Muscle of leg (tissue), 16 donors: Measurements from ENCODE around the gene SPANXA1. TPM values are rescaled to one million over a fixed set of nuclear protein-coding genes. Genes with fewer than 3 reads are reported as not detected.
"Not testable (repeated sequence)": the region's sequence is repeated elsewhere in the genome, so short reads cannot be mapped to it uniquely, and the experiment has no call there.

Source experiments
- DNase-seq: peaks from one replicate; pipeline ENCODE4 v3.0.0; 2013
- H3K27ac ChIP-seq: one replicate; pipeline ENCODE4 v1.5.1; 2013; ENCODE audit warnings: mild to moderate bottlenecking, low read length, control low read depth
- H3K27me3 ChIP-seq: one replicate; pipeline ENCODE4 v1.6.1; 2013; ENCODE audit warnings: low read length; ENCODE audit not compliant: control insufficient read depth, insufficient read depth
- H3K36me3 ChIP-seq: one replicate; pipeline ENCODE4 v1.6.1; 2013; ENCODE audit warnings: low read length; ENCODE audit not compliant: control insufficient read depth, insufficient read depth
- H3K4me1 ChIP-seq: one replicate; pipeline ENCODE4 v1.6.1; 2013; ENCODE audit warnings: low read length; ENCODE audit not compliant: control insufficient read depth, insufficient read depth
- H3K4me3 ChIP-seq: one replicate; pipeline ENCODE4 v1.5.1; 2013; ENCODE audit warnings: low read length, control low read depth
- H3K9me3 ChIP-seq: replicated peaks from 2 replicates; pipeline ENCODE4 v1.6.1; 2013; ENCODE audit warnings: low read depth, low read length; ENCODE audit not compliant: control insufficient read depth
- WGBS: methylation state at CpG from one replicate; pipeline ENCODE4 v1.1.5; 2013; ENCODE audit warnings: missing lambda C conversion rate; ENCODE audit not compliant: insufficient coverage; 5-methylcytosine and 5-hydroxymethylcytosine counted together
- long read RNA-seq, 11 donors: transcript quantifications; one replicate each; lab custom pipeline, GENCODE V29; 2026
- polyA plus RNA-seq, 8 donors: library from polyadenylated mRNA; unstranded; fragments of 120-200 nt; gene quantifications; one replicate each; pipeline versions ENCODE4 v1.2.1 to v1.2.3, GENCODE V29; 2013; ENCODE audit warnings: inconsistent platforms in 1 of 8, low replicate concordance in 1 of 8; ENCODE audit not compliant: insufficient read length in 8 of 8, insufficient read depth in 1 of 8
- total RNA-seq: library from RNA; stranded (reverse); fragments of 120-200 nt; gene quantifications from one replicate; pipeline ENCODE4 v1.2.4, GENCODE V29; 2013

The SPANXA1 gene
- total RNA-seq (not detected), polyA plus RNA-seq (not detected)
- long read RNA-seq, donor 1 = 0 reads
- long read RNA-seq, donor 2 = 0 reads
- long read RNA-seq, donor 3 = 0 reads
- long read RNA-seq, donor 4 = 0 reads
- long read RNA-seq, donor 5 = 0 reads
- long read RNA-seq, donor 6 = 0 reads
- long read RNA-seq, donor 7 = 0 reads
- long read RNA-seq, donor 8 = 0 reads
- long read RNA-seq, donor 9 = 0 reads
- long read RNA-seq, donor 10 = 0 reads
- long read RNA-seq, donor 11 = 0 reads

GRCh38 chrX:141584638-141585037 lies at the start of gene SPANXA1:
TSS of gene SPANXA1 (minus strand) at chrX:141584738. CDS start at chrX:141584678, 60 bp downstream.
- not testable (repeated sequence) for H3K4me1 ChIP-seq, H3K9me3 ChIP-seq, DNase-seq, H3K27me3 ChIP-seq, H3K27ac ChIP-seq, H3K36me3 ChIP-seq, H3K4me3 ChIP-seq
- WGBS = no CpG with 5 or more reads among the region's 10 CpGs

- H3K4me1 ChIP-seq = no peaks in the 10 kb centered on the region
- no peaks in the 10 kb centered on the region for H3K9me3 ChIP-seq
- H3K27ac ChIP-seq = no peak overlapping the region
- DNase-seq = no peak
- H3K36me3 ChIP-seq = no peaks in the 10 kb centered on the region
- H3K4me3 ChIP-seq = no peak overlapping the region
- H3K27me3 ChIP-seq = no peaks in the 10 kb centered on the region
Measured at GRCh38 chrX:141632124-141632523, 47.6 kb upstream of the SPANXA1 start.

GRCh38 chrX:141619336-141619735 lies 34.8 kb upstream of the SPANXA1 start:
- no peaks in the 10 kb centered on the region for H3K9me3 ChIP-seq
- no peak overlapping the region for H3K4me3 ChIP-seq
- WGBS = 33% methylated on average over 1 of the region's 2 CpGs
- H3K36me3 ChIP-seq = no peaks in the 10 kb centered on the region
- H3K27me3 ChIP-seq = peaks cover 2% of the 10 kb centered on the region
- DNase-seq = peak; percentile 4
- H3K4me1 ChIP-seq = no peaks in the 10 kb centered on the region
- no peak overlapping the region for H3K27ac ChIP-seq

GRCh38 chrX:141609111-141609510 lies 24.6 kb upstream of the SPANXA1 start:
- DNase-seq = no peak
- Histone ChIP-seq H3K9me3 (no peaks in the 10 kb centered on the region), H3K4me1 (no peaks in the 10 kb centered on the region), H3K27me3 (no peaks in the 10 kb centered on the region), H3K36me3 (no peaks in the 10 kb centered on the region), H3K27ac (no peak overlapping the region), H3K4me3 (no peak overlapping the region)
- no CpG with 5 or more reads among the region's 1 CpG for WGBS

- not testable (repeated sequence) for H3K4me1 ChIP-seq, H3K9me3 ChIP-seq, H3K27me3 ChIP-seq, DNase-seq, H3K36me3 ChIP-seq, H3K4me3 ChIP-seq, H3K27ac ChIP-seq
- WGBS = no CpG with 5 or more reads among the region's 10 CpGs
Measured at GRCh38 chrX:141589408-141589807, 4.9 kb upstream of the SPANXA1 start, which contains the start of gene SPANXA2. TSS of gene SPANXA2 (plus strand) at chrX:141589708. CDS start at chrX:141589768, 60 bp downstream.

- no CpG with 5 or more reads among the region's 16 CpGs for WGBS
- not testable (repeated sequence) for H3K27ac ChIP-seq, H3K9me3 ChIP-seq, H3K36me3 ChIP-seq, H3K27me3 ChIP-seq, H3K4me1 ChIP-seq, DNase-seq, H3K4me3 ChIP-seq
Measured at GRCh38 chrX:141542551-141542950, 42.0 kb downstream of the SPANXA1 start.

Other genes with a start within 250 kb of the SPANXA1 start
- not detected for gene SPANXA2, start 5.0 kb upstream of the SPANXA1 start, total RNA-seq
- gene SPANXA2, start 5.0 kb upstream of the SPANXA1 start, polyA plus RNA-seq = not detected
- gene SPANXD, start 114.0 kb upstream of the SPANXA1 start, total RNA-seq = not detected
- not detected for gene SPANXD, start 114.0 kb upstream of the SPANXA1 start, polyA plus RNA-seq